ENCODE measurements around the gene CTNNA3. TPM values are rescaled to one million over a fixed set of nuclear protein-coding genes. Genes with fewer than 3 reads are reported as not detected.

The CTNNA3 gene
- total and polyA plus RNA-seq, 10 donors = 0.03 to 2.4 (median 0.76) TPM; not detected in 1

GRCh38 chr10:66671064-66671463 is 1024.9 kb downstream of the CTNNA3 start:
- TF ChIP-seq POLR2AphosphoS5 (IDR thresholded peaks at IDR 0.05) (no peak), POLR2A (IDR thresholded peaks at IDR 0.05) (no peak), CTCF (IDR thresholded peaks at IDR 0.05 in 8 of 11, conservative IDR thresholded peaks at IDR 0.05 in 3 of 11) (no peak)
- H3K4me3 ChIP-seq = no peak overlapping the region
- no peaks in the 10 kb centered on the region for H3K27me3 ChIP-seq (replicated peaks in 1 of 7)
- H3K4me1 ChIP-seq = no peaks in the 10 kb centered on the region
- no peaks in the 10 kb centered on the region for H3K9me3 ChIP-seq
- DNase-seq = no peak
- intact Hi-C loops (cut with DNase I; ENCODE audit: low total_unique reads) = no loop called here
- WGBS, 5 donors = 5 to 86% (median 79%) methylated on average over 1 of the region's 1 CpG
- H3K36me3 ChIP-seq = no peaks in the 10 kb centered on the region
- no peak overlapping the region for H3K27ac ChIP-seq

GRCh38 chr10:66656499-66656898 is 1039.5 kb downstream of the CTNNA3 start:
- no peaks in the 10 kb centered on the region for H3K36me3 ChIP-seq
- no peak overlapping the region for H3K4me3 ChIP-seq
- TF ChIP-seq POLR2AphosphoS5 (IDR thresholded peaks at IDR 0.05) = no peak
- no peak for TF ChIP-seq POLR2A (IDR thresholded peaks at IDR 0.05)
- TF ChIP-seq CTCF (IDR thresholded peaks at IDR 0.05 in 8 of 11, conservative IDR thresholded peaks at IDR 0.05 in 3 of 11) = no peak
- DNase-seq = no peak
- no peaks in the 10 kb centered on the region for H3K27me3 ChIP-seq (replicated peaks in 1 of 7)
- peaks cover 0 to 31% (median 18%) of the 10 kb centered on the region in 8 donors for H3K9me3 ChIP-seq
- intact Hi-C loops (cut with DNase I; ENCODE audit: low total_unique reads) = no loop called here
- no peaks in the 10 kb centered on the region for H3K4me1 ChIP-seq
- H3K27ac ChIP-seq = no peak overlapping the region

GRCh38 chr10:66654861-66655260 is 1041.1 kb downstream of the CTNNA3 start:
- DNase-seq = no peak
- intact Hi-C loops (cut with DNase I; ENCODE audit: low total_unique reads) = no loop called here
- Histone ChIP-seq H3K36me3 (no peaks in the 10 kb centered on the region), H3K4me1 (no peaks in the 10 kb centered on the region), H3K27me3 (replicated peaks in 1 of 7) (no peaks in the 10 kb centered on the region), H3K4me3 (no peak overlapping the region), H3K27ac (no peak overlapping the region), H3K9me3 (peaks cover 0 to 47% (median 25%) of the 10 kb centered on the region in 8 donors)
- WGBS, 5 donors = 0 to 77% (median 38%) methylated on average over 1 of the region's 1 CpG
- no peak for TF ChIP-seq CTCF (IDR thresholded peaks at IDR 0.05 in 8 of 11, conservative IDR thresholded peaks at IDR 0.05 in 3 of 11)
- TF ChIP-seq POLR2AphosphoS5 (IDR thresholded peaks at IDR 0.05) = no peak

GRCh38 chr10:66651308-66652082 is 1044.5 kb downstream of the CTNNA3 start:
- intact Hi-C loops (cut with DNase I; ENCODE audit: low total_unique reads) = no loop called here
- 91 to 94% (median 92%) methylated on average over 3 to 30 of the region's 30 CpGs for WGBS, 5 donors
- no peaks in the 10 kb centered on the region for H3K27me3 ChIP-seq (replicated peaks in 1 of 7)
- TF ChIP-seq CTCF (IDR thresholded peaks at IDR 0.05 in 8 of 11, conservative IDR thresholded peaks at IDR 0.05 in 3 of 11) (no peak), POLR2AphosphoS5 (IDR thresholded peaks at IDR 0.05) (no peak), POLR2A (IDR thresholded peaks at IDR 0.05) (no peak)
- H3K4me3 ChIP-seq = no peak overlapping the region
- H3K9me3 ChIP-seq = peaks cover 0 to 60% (median 25%) of the 10 kb centered on the region in 8 donors
- H3K27ac ChIP-seq = no peak overlapping the region
- no peaks in the 10 kb centered on the region for H3K36me3 ChIP-seq
- H3K4me1 ChIP-seq = no peaks in the 10 kb centered on the region
- no peak for DNase-seq

Measured in spleen (tissue), 11 donors.